RWPE2 (cell line): ENCODE data around the gene XPNPEP1.
A peak's percentile ranks its signal among the peaks of the same experiment; 100 is the strongest.

Source experiments
- ATAC-seq: fragments of 200-7000 bp; cut with Tn5 transposase; 3 replicates; pipeline ENCODE4 v1.9.1; 2021; ENCODE audit warnings: low read depth
- DNase-seq: peaks from one replicate; pipeline ENCODE4 v3.0.0-alpha.2; 2020; ENCODE audit warnings: low spot score
- H3K27ac ChIP-seq: fragments of 450-650 bp; 2 replicates; pipeline ENCODE4 v1.5.1; 2017; ENCODE audit warnings: mild to moderate bottlenecking; ENCODE audit not compliant: poor library complexity, severe bottlenecking
- H3K27me3 ChIP-seq: fragments of 250-450 bp; sonication (Bioruptor Pico); 2 replicates; pipeline ENCODE4 v1.5.1; 2021; ENCODE audit warnings: mild to moderate bottlenecking, moderate library complexity; ENCODE audit not compliant: insufficient read depth, poor library complexity, severe bottlenecking
- H3K36me3 ChIP-seq: fragments of 250-450 bp; sonication (Bioruptor Pico); 2 replicates; pipeline ENCODE4 v1.5.1; 2020; ENCODE audit warnings: low read depth, mild to moderate bottlenecking, moderate library complexity
- H3K4me1 ChIP-seq: fragments of 250-450 bp; sonication (Bioruptor Pico); 2 replicates; pipeline ENCODE4 v1.5.1; 2021; ENCODE audit warnings: mild to moderate bottlenecking, moderate library complexity; ENCODE audit not compliant: insufficient read depth, poor library complexity, severe bottlenecking
- H3K4me3 ChIP-seq: fragments of 250-450 bp; sonication (Bioruptor Pico); 2 replicates; pipeline ENCODE4 v1.5.1; 2021; ENCODE audit warnings: mild to moderate bottlenecking, moderate library complexity; ENCODE audit not compliant: severe bottlenecking
- H3K9me3 ChIP-seq: fragments of 250-450 bp; sonication (Bioruptor Pico); 2 replicates; pipeline ENCODE4 v1.5.1; 2021; ENCODE audit warnings: mild to moderate bottlenecking, moderate library complexity; ENCODE audit not compliant: severe bottlenecking
- TF ChIP-seq, protein P1 (sequence below): fragments of 450-650 bp; IDR thresholded peaks from one replicate; pipeline ENCODE4 v1.5.1; 2017; ENCODE audit warnings: mild to moderate bottlenecking, moderate library complexity; ENCODE audit not compliant: poor library complexity, severe bottlenecking

XPNPEP1 gene

DNA sequence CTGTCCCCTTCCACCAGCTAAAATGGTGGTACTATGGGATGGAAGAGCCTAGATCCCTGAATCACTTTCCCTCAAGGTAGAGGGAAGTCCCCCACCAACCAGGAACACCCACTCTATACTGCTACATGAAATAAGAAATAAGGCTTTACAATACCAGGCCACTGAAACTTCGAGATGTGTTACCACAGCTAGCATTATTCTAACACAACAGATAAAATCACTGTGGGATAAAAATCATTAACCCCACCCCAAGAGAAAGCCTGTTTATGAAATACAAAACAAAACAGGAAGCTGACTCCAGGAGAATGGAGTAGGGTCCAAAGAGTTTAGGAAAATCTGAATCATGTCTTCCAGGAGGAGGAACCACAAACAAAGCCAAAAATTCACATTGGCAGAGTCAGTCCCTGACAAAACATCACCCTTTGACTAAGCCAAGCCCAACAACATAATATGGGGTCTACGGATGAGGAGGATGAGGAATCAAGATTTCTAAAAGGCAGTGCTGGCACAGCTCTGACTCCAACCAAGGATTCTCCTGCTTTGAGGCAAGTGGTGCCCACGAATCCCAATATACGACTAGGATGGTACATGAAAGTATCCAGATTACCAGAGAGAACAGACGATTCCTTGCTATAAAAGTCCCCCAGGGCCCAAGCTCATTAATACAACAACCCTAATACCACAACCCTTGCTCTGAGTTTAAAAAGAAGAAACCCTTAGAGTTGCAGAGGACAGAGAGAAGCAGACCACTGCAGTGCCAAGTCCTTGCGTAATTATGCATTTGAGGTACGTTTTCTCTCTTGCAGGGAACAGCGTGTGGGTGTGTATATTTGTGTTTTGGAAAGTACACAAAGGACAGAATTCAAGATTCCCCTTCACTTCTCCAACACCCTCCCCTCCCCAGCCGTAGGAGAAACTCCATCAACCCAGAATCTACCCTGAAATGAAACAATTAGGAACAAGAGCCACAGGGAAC, 23.7 kb downstream of the XPNPEP1 start:
- Histone ChIP-seq H3K36me3 (peaks cover 18% of the 10 kb centered on the region), H3K4me1 (peaks cover 9% of the 10 kb centered on the region), H3K27me3 (no peaks in the 10 kb centered on the region), H3K27ac (no peak overlapping the region), H3K4me3 (no peak overlapping the region), H3K9me3 (no peaks in the 10 kb centered on the region)
- TF ChIP-seq, protein P1, sequence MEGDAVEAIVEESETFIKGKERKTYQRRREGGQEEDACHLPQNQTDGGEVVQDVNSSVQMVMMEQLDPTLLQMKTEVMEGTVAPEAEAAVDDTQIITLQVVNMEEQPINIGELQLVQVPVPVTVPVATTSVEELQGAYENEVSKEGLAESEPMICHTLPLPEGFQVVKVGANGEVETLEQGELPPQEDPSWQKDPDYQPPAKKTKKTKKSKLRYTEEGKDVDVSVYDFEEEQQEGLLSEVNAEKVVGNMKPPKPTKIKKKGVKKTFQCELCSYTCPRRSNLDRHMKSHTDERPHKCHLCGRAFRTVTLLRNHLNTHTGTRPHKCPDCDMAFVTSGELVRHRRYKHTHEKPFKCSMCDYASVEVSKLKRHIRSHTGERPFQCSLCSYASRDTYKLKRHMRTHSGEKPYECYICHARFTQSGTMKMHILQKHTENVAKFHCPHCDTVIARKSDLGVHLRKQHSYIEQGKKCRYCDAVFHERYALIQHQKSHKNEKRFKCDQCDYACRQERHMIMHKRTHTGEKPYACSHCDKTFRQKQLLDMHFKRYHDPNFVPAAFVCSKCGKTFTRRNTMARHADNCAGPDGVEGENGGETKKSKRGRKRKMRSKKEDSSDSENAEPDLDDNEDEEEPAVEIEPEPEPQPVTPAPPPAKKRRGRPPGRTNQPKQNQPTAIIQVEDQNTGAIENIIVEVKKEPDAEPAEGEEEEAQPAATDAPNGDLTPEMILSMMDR = no peak
- DNase-seq (no peak), ATAC-seq (no peak)

DNA sequence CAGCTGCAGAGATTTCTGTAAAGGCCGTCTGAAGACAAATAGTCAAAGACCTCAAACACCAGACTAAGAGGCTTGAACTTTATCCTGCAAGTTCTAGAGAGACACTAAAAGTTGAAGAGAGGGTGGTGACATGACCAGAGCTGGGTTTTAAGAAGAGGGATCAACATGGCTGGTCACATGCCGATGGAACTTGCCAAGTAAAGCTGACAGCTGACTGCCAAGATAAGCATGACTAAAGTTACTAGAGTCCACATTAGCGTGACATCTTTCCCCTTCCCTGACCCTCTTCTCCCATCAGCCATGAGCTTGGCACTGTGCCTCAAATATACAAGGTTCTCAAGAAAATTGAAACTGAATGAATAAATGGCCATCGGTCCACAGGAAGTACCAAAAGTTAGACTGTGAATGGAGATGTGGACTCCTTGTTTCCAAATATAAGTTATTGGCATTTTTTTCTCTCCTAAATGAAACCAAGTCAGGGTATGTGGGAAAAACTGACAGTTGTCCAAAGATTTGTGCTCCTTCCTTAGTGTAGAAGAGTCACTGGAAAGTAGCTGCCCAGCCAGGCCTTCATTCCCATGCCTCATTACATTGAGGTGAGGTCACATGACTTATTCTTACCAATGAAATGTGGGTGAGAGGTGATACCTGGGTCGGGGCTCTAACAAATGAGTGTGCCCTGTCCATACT, 24.5 kb downstream of the XPNPEP1 start:
- Histone ChIP-seq H3K27ac (no peak overlapping the region), H3K27me3 (no peaks in the 10 kb centered on the region), H3K36me3 (peaks cover 12% of the 10 kb centered on the region; the same call in 1 of the 2 replicates), H3K4me3 (no peak overlapping the region), H3K9me3 (no peaks in the 10 kb centered on the region), H3K4me1 (peaks cover 14% of the 10 kb centered on the region)
- TF ChIP-seq, protein P1 = no peak
- DNase-seq = no peak
- ATAC-seq = no peak

DNA sequence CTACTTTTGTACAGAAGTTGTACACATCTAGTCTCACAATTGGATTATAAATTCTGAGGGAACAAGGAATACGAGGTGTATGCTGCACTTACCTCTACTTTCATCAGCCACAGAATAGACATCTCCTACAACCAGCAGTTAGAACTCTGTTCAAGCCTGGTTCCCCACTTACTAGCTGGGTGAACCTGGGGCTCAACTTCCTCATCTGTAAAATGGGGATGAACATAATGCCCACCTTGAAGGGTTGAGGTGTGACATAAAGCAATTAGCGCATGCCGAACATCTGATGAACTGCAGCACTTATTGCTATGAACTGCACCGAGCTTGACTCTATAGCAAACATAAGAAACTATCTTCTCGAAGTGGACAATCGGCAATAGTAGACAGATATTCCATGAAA, 25.3 kb downstream of the XPNPEP1 start:
- Histone ChIP-seq H3K27me3 (no peaks in the 10 kb centered on the region), H3K4me3 (no peak overlapping the region), H3K36me3 (peaks cover 12% of the 10 kb centered on the region; the same call in 1 of the 2 replicates), H3K4me1 (peaks cover 14% of the 10 kb centered on the region), H3K27ac (no peak overlapping the region), H3K9me3 (no peaks in the 10 kb centered on the region)
- no peak for ATAC-seq
- TF ChIP-seq, protein P1 = no peak
- DNase-seq = no peak

DNA sequence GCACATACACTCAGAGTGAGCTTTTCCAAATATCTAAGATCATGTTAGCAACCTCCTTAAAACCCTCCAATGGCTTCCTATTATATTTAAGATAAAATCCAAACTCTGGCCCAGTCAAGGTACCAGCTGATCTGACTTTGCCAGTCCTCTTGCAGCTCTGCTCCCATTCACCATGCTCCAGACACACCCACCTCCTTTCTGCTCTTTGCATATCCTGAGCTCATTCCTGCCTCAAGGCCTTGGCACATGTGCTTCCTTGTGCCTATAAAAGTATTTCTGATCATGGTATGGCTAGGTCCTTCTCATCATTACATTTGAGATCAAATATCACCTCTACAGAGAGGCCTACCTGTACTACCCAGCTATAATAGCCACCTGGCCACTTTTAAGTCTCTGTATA, 27.5 kb downstream of the XPNPEP1 start:
- Histone ChIP-seq H3K9me3 (no peaks in the 10 kb centered on the region), H3K4me3 (no peak overlapping the region), H3K4me1 (peaks cover 14% of the 10 kb centered on the region), H3K27me3 (no peaks in the 10 kb centered on the region), H3K27ac (peak overlapping the region; percentile 59), H3K36me3 (peaks cover 22% of the 10 kb centered on the region)
- DNase-seq (no peak), ATAC-seq (no peak)
- TF ChIP-seq, protein P1 = no peak
